Panc1 (cell line): ENCODE measurements around the gene CPAMD8. TPM values are rescaled to one million over a fixed set of nuclear protein-coding genes. Genes with fewer than 3 reads are reported as not detected.

Experiments used
- ATAC-seq: fragments of 200-7000 bp; cut with Tn5 transposase; 2 replicates; pipeline ENCODE4 v1.9.1; 2020; ENCODE audit warnings: mild to moderate bottlenecking, moderate library complexity
- BruUV-seq: library from RNA; stranded (reverse); fragments of 400-500 nt; replicated peaks from 2 replicates; lab custom pipeline; 2021; lab: Mats Ljungman, UMichigan
- CTCF ChIA-PET: fragments of 300-600 bp; sonication (Branson Sonifier 250); formaldehyde crosslinking; loops from one replicate; lab custom pipeline; 2022; ENCODE audit warnings: antibody characterized with exemption; lab: Charles Lee
- POLR2A ChIA-PET: fragments of 300-600 bp; sonication (Branson Sonifier 250); formaldehyde crosslinking; loops from one replicate; lab custom pipeline; 2022; ENCODE audit warnings: antibody characterized with exemption; lab: Charles Lee
- DNase-seq: peaks from one replicate; pipeline ENCODE4 v3.0.0-alpha.2; 2010; ENCODE audit warnings: low read depth, low spot score
- H3K27ac ChIP-seq: 2 replicates; pipeline ENCODE4 v1.5.1; 2011; ENCODE audit warnings: mild to moderate bottlenecking, low read length, inconsistent platforms
- H3K27me3 ChIP-seq: fragments of 200-500 bp; sonication (Bioruptor generic); 2 replicates; pipeline ENCODE4 v1.6.0; 2014; ENCODE audit warnings: low read length, inconsistent platforms; ENCODE audit not compliant: control insufficient read depth, insufficient read depth
- H3K36me3 ChIP-seq: fragments of 200-500 bp; sonication (Bioruptor generic); 2 replicates; pipeline ENCODE4 v1.5.1; 2014; ENCODE audit warnings: inconsistent platforms, mild to moderate bottlenecking, low read length, moderate library complexity; ENCODE audit not compliant: control insufficient read depth, insufficient read depth
- H3K4me1 ChIP-seq: 2 replicates; pipeline ENCODE4 v1.5.1; 2011; ENCODE audit warnings: inconsistent platforms, mild to moderate bottlenecking, low read length, moderate library complexity; ENCODE audit not compliant: control insufficient read depth, insufficient read depth
- H3K4me3 ChIP-seq, 2 experiments: 2 replicates each; pipeline ENCODE4 v1.5.1; 2011 to 2012; ENCODE audit warnings: low read depth in 2 of 2, low read length in 2 of 2, mild to moderate bottlenecking in 2 of 2, inconsistent platforms in 1 of 2, moderate library complexity in 1 of 2
- H3K9me3 ChIP-seq: fragments of 200-500 bp; sonication (Bioruptor generic); 2 replicates; pipeline ENCODE4 v1.5.1; 2014; ENCODE audit warnings: low read depth, mild to moderate bottlenecking, inconsistent platforms, low read length, moderate library complexity; ENCODE audit not compliant: control insufficient read depth, insufficient read depth
- CTCF ChIP-seq: fragments of 450-650 bp; IDR thresholded peaks from 2 replicates; pipeline ENCODE4 v1.5.1; 2017; ENCODE audit warnings: mild to moderate bottlenecking
- POLR2AphosphoS5 ChIP-seq: IDR thresholded peaks from 2 replicates; pipeline ENCODE4 v1.6.1; 2012; ENCODE audit warnings: mild to moderate bottlenecking, low read depth, low read length, moderate library complexity
- REST ChIP-seq, 2 experiments: IDR thresholded peaks; 2 replicates each; pipeline ENCODE4 v1.6.1; 2011 to 2012; ENCODE audit warnings: low read depth in 2 of 2, control low read depth in 1 of 2, low read length in 1 of 2, mild to moderate bottlenecking in 1 of 2, moderate library complexity in 1 of 2; ENCODE audit not compliant: insufficient read depth in 1 of 2
- SIN3A ChIP-seq: IDR thresholded peaks from 2 replicates; pipeline ENCODE4 v1.6.1; 2012; ENCODE audit warnings: low read depth, mild to moderate bottlenecking, low read length, moderate library complexity, borderline replicate concordance; ENCODE audit not compliant: insufficient read depth
- TCF7L2 ChIP-seq: IDR thresholded peaks from 2 replicates; pipeline ENCODE4 v1.6.1; 2011; ENCODE audit warnings: mild to moderate bottlenecking, low read depth, low read length, inconsistent platforms
- in situ Hi-C: cut with HindIII; loops from 2 replicates; pipeline ENCODE4 v1.10.0; 2016; ENCODE audit warnings: low sequenced_read_pairs, low pct_unique_long_range_greater_than_20kb
- intact Hi-C: fragments of 100-400 bp; cut with micrococcal nuclease; formaldehyde crosslinking; loops from one replicate; pipeline ENCODE4 v1.10.0; 2022; ENCODE audit not compliant: unreplicated experiment
- total RNA-seq: library from RNA; stranded (reverse); gene quantifications from one replicate; pipeline ENCODE4 v1.2.1, GENCODE V29; 2021; ENCODE audit not compliant: unreplicated experiment

The CPAMD8 gene
- total RNA-seq, 1 experiment from 2014 or later: 2.0 TPM

DNA sequence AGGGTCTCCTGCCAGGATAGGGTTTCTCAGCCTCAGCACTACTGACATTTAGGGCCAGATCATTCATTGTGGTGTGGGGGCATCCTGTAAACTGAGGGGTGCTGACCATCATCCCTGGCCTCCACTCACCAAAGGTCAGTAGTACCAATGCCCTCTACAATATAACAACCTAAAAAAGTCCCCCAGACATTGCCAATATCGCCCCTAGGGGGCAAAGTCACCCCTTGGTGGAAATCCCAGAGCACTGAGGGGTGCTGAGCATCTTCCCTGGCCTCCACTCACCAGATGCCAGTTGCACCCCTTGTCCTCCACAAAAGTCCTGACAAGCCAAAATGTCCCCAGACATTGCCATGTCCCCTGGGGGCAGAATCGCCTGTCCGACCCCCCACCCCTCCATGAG is 21.6 kb downstream of the CPAMD8 start:
- Histone ChIP-seq H3K9me3 (no peaks in the 10 kb centered on the region), H3K27me3 (no peaks in the 10 kb centered on the region), H3K4me3 (no peak overlapping the region), H3K27ac (no peak overlapping the region), H3K4me1 (no peaks in the 10 kb centered on the region), H3K36me3 (no peaks in the 10 kb centered on the region)
- intact Hi-C loops: no loop called here
- CTCF ChIA-PET: no interaction called here
- ATAC-seq (no peak), DNase-seq (no peak)
- in situ Hi-C loops: no loop called here
- TF ChIP-seq REST (IDR thresholded peaks at IDR 0.05; ENCODE audit: insufficient read depth in 1 of 2, low read depth in 2 of 2, low read length in 1 of 2): no peak
- no peak for TF ChIP-seq TCF7L2
- no peak for TF ChIP-seq SIN3A
- TF ChIP-seq CTCF: no peak
- no peak for TF ChIP-seq POLR2AphosphoS5
- POLR2A ChIA-PET: no interaction called here
- BruUV-seq: no TSS peak

- H3K27ac ChIP-seq: no peak overlapping the region
- H3K4me1 ChIP-seq: no peaks in the 10 kb centered on the region
- intact Hi-C loops: no loop called here
- CTCF ChIA-PET: no interaction called here
- ATAC-seq (no peak), DNase-seq (no peak)
- no peak for TF ChIP-seq CTCF
- no peaks in the 10 kb centered on the region for H3K27me3 ChIP-seq
- no peak overlapping the region for H3K4me3 ChIP-seq
- in situ Hi-C loops: no loop called here
- no peaks in the 10 kb centered on the region for H3K36me3 ChIP-seq
- no TSS peak for BruUV-seq
- H3K9me3 ChIP-seq: no peaks in the 10 kb centered on the region
- POLR2A ChIA-PET: no interaction called here
These were observed 22.2 kb downstream of the CPAMD8 start for GRCh38 chr19:17004386-17004785.

GRCh38 chr19:17002455-17002854 is 24.2 kb downstream of the CPAMD8 start:
- DNase-seq (no peak), ATAC-seq (no peak)
- Histone ChIP-seq H3K27me3 (no peaks in the 10 kb centered on the region), H3K4me3 (no peak overlapping the region), H3K36me3 (no peaks in the 10 kb centered on the region), H3K27ac (no peak overlapping the region), H3K4me1 (no peaks in the 10 kb centered on the region), H3K9me3 (no peaks in the 10 kb centered on the region)
- intact Hi-C loops (no loop called here), in situ Hi-C loops (no loop called here)
- TF ChIP-seq SIN3A (no peak), CTCF (no peak), REST (IDR thresholded peaks at IDR 0.05; ENCODE audit: insufficient read depth in 1 of 2, low read depth in 2 of 2, low read length in 1 of 2) (no peak), TCF7L2 (no peak), POLR2AphosphoS5 (no peak)
- POLR2A ChIA-PET: no interaction called here
- CTCF ChIA-PET: no interaction called here
- BruUV-seq: no TSS peak
